ENCODE data around the gene HES4.
"Not testable (repeated sequence)": the region's sequence is repeated elsewhere in the genome, so short reads cannot be mapped to it uniquely, and the experiment has no call there.

DNA sequence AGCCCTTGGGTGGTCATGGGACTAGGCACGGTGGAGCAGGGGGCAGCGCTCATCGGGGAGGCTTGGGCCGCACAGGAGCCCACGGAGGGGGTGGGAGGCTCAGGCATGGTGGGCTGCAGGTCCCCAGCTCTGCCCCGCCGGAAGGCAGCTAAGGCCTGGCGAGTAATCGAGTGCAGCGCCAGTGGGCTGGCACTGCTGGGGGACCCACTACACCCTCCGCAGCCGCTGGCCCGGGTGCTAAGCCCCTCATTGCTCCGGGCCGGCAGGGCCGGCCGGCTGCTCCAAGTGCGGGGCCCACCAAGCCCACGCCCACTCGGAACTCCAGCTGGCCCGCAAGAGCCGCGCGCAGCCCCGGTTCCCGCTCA is 18.4 kb upstream of the HES4 start:
- TF ChIP-seq, protein P1, sequence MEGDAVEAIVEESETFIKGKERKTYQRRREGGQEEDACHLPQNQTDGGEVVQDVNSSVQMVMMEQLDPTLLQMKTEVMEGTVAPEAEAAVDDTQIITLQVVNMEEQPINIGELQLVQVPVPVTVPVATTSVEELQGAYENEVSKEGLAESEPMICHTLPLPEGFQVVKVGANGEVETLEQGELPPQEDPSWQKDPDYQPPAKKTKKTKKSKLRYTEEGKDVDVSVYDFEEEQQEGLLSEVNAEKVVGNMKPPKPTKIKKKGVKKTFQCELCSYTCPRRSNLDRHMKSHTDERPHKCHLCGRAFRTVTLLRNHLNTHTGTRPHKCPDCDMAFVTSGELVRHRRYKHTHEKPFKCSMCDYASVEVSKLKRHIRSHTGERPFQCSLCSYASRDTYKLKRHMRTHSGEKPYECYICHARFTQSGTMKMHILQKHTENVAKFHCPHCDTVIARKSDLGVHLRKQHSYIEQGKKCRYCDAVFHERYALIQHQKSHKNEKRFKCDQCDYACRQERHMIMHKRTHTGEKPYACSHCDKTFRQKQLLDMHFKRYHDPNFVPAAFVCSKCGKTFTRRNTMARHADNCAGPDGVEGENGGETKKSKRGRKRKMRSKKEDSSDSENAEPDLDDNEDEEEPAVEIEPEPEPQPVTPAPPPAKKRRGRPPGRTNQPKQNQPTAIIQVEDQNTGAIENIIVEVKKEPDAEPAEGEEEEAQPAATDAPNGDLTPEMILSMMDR (IDR thresholded peaks at IDR 0.05), result not testable (repeated sequence)
- not testable (repeated sequence) for TF ChIP-seq POLR2A, POLR2AphosphoS5, EP300 (IDR thresholded peaks at IDR 0.05)
